Neural cell (in vitro differentiated cells): Measurements from ENCODE around the gene ANKRD40.

Experiments
- CTCF ChIP-seq: fragments of 450-650 bp; IDR thresholded peaks from 2 replicates; pipeline ENCODE4 v1.5.1; 2014; ENCODE audit warnings: antibody characterized with exemption, mild to moderate bottlenecking, moderate library complexity; ENCODE audit not compliant: poor library complexity, severe bottlenecking
- EZH2 ChIP-seq: fragments of 200-600, 300-800 bp; shearing (Covaris generic), sonication (generic); IDR thresholded peaks from 2 replicates; pipeline ENCODE4 v1.6.1; 2014; ENCODE audit warnings: antibody characterized with exemption, low read length, borderline replicate concordance, mild to moderate bottlenecking; ENCODE audit not compliant: insufficient read depth, poor library complexity, severe bottlenecking
- POLR2AphosphoS5 ChIP-seq: IDR thresholded peaks from 2 replicates; pipeline ENCODE4 v1.6.1; 2012
- RAD21 ChIP-seq: fragments of 450-650 bp; conservative IDR thresholded peaks from 2 replicates; pipeline ENCODE4 v1.6.1; 2014; ENCODE audit warnings: antibody characterized with exemption, mild to moderate bottlenecking, moderate library complexity
- REST ChIP-seq: IDR thresholded peaks from 2 replicates; pipeline ENCODE4 v1.6.1; 2012; ENCODE audit warnings: borderline replicate concordance
- SMC3 ChIP-seq: fragments of 450-650 bp; conservative IDR thresholded peaks from 2 replicates; pipeline ENCODE4 v1.6.1; 2014; ENCODE audit warnings: antibody characterized with exemption, mild to moderate bottlenecking, moderate library complexity; ENCODE audit not compliant: poor library complexity
- TAF1 ChIP-seq: IDR thresholded peaks from 2 replicates; pipeline ENCODE4 v1.6.1; 2012; ENCODE audit warnings: low read depth

GRCh38 chr17:50649042-50649908 is 58.4 kb downstream of the ANKRD40 start:
- TF ChIP-seq CTCF = no peak
- TF ChIP-seq POLR2AphosphoS5 = no peak
- TF ChIP-seq REST = no peak
- TF ChIP-seq TAF1 = no peak
- no peak for TF ChIP-seq RAD21
- no peak for TF ChIP-seq SMC3
- TF ChIP-seq EZH2 = no peak
